Sigmoid colon (tissue), 4 donors: ENCODE measurements around the gene EHBP1L1.

Experiments used
- CTCF ChIP-seq, 4 experiments: fragments of 450-650 bp in 3 of 4; fragments of 200-600 bp in 1 of 4; IDR thresholded peaks; one replicate each; pipeline ENCODE4 v1.5.1; 2016 to 2019; ENCODE audit warnings: antibody characterized with exemption in 4 of 4, mild to moderate bottlenecking in 3 of 4, moderate library complexity in 2 of 4
- EP300 ChIP-seq, 4 donors: sonication (generic); formaldehyde crosslinking; IDR thresholded peaks; one replicate each; pipeline ENCODE4 v1.6.1; 2017; ENCODE audit warnings: antibody characterized with exemption in 4 of 4
- POLR2A ChIP-seq, 2 donors: fragments of 450-650 bp; IDR thresholded peaks; one replicate each; pipeline ENCODE4 v1.6.1; 2016; ENCODE audit warnings: antibody characterized with exemption in 2 of 2, mild to moderate bottlenecking in 2 of 2, moderate library complexity in 2 of 2
- POLR2AphosphoS5 ChIP-seq, 4 donors: sonication (generic); formaldehyde crosslinking; IDR thresholded peaks; one replicate each; pipeline ENCODE4 v1.6.1; 2017; ENCODE audit warnings: antibody characterized with exemption in 4 of 4

- TF ChIP-seq CTCF (IDR thresholded peaks at IDR 0.05) (no peak), POLR2A (IDR thresholded peaks at IDR 0.05) (no peak), POLR2AphosphoS5 (IDR thresholded peaks at IDR 0.05) (no peak), EP300 (IDR thresholded peaks at IDR 0.05) (no peak)
Observed at GRCh38 chr11:65609229-65609628, 33.4 kb downstream of the EHBP1L1 start.
